ENCODE data around the gene ZBTB37. TPM values are rescaled to one million over a fixed set of nuclear protein-coding genes. Genes with fewer than 3 reads are reported as not detected.
A peak's percentile ranks its signal among the peaks of the same experiment; 100 is the strongest.

The ZBTB37 gene
- total and polyA plus RNA-seq, 10 donors = 1.1 to 29.8 (median 19.4) TPM

DNA sequence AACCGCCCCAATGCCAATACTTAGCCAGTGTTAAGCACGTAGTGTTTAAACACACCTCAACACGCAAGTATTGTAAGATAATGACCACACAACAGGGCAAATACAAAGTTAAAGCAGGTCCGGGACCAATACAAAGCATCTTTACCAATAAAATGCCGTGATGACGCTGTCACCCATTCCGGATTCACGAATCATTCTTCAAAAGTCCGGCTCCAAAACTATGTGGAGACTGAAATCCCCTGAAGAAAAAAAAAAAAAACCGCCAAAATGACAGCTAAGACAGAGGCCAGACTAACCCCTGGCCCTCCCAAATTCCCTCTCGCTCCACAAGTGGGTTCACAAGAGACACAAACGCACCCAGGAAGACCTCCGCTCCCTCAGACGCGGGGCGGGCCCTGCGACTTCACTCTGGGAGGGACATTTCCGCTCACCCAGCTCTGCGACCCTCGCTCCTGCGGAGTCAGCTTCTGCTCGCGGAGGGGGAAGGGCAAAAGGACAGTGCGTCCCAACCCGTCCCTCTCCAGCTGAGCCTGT lies 44.3 kb upstream of the ZBTB37 start:
- Histone ChIP-seq H3K36me3 (peaks cover 0 to 19% (median 0%) of the 10 kb centered on the region in 6 donors), H3K27me3 (replicated peaks in 1 of 7) (no peaks in the 10 kb centered on the region), H3K4me1 (peaks cover 11 to 75% (median 48%) of the 10 kb centered on the region in 6 donors), H3K27ac (peak overlapping the region; percentile 92 to 97 (median 94)), H3K4me3 (peak overlapping the region; percentile 67 to 99 (median 76)), H3K9me3 (no peaks in the 10 kb centered on the region)
- WGBS, 5 donors = 0 to 1% (median 1%) methylated on average over 25 of the region's 25 CpGs
- intact Hi-C loops (cut with DNase I; ENCODE audit: low total_unique reads) = loop anchor here (5.0 kb wide), 1 partner anchor 392 kb away; no protein-coding TSS in a partner anchor
- no peak for TF ChIP-seq POLR2AphosphoS5 (IDR thresholded peaks at IDR 0.05)
- no peak for TF ChIP-seq POLR2A (IDR thresholded peaks at IDR 0.05)
- TF ChIP-seq CTCF (IDR thresholded peaks at IDR 0.05 in 8 of 11, conservative IDR thresholded peaks at IDR 0.05 in 3 of 11) = no peak
- DNase-seq = no peak

DNA sequence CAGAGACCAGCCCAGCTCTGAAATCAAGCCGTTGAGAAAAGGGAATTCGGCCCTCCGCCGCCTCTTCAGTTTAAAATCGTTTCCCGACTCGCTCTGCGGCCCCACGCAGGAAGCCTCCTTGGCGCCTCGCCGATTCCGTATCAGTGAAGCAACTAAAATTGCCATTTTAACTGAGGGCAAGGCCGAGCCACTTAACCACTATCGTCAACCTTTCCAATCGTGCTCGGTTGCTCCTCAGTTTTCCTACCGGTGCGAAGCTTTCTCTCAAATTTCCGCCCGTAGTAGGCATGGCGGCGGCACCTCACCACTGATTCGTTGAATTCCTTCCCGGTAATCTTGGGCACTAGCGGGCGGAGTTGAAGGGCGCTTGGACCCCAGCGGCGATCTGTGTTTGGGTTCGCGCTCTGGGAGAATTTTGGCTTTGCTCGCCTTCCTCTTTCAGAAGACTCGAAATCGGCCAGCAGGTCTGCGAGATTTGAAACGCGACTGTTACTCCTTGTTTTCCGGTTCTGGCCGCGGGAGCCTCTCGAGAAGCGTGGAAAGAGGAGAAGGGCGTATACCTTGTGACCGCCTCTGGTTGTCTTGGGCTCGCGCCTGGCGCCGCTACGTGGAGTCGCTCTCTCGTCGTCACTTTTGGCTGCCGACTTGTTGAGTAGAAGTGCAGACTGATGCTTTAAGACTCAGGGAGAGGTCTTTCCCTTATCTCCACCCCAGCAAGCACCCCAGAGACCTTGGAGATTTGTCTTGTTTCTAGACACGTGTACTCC lies 43.7 kb upstream of the ZBTB37 start, which contains the start of the genes CENPL and DARS2:
TSS of gene CENPL (minus strand) at position 569 of the 767 bp plus-strand sequence. CDS start 13,584 bp downstream, outside the sequence.
TSS of gene DARS2 (plus strand) at position 359 of the 767 bp plus-strand sequence. CDS start 557 bp downstream, outside the sequence.
- Histone ChIP-seq H3K4me3 (peak within 1 kb of the TSS; percentile 67 to 99 (median 76)), H3K36me3 (peaks cover 0 to 19% (median 0%) of the 10 kb centered on the region in 6 donors), H3K27ac (peak within 1 kb of the TSS; percentile 92 to 97 (median 94)), H3K9me3 (no peaks in the 10 kb centered on the region), H3K27me3 (replicated peaks in 1 of 7) (no peaks in the 10 kb centered on the region), H3K4me1 (peaks cover 11 to 75% (median 48%) of the 10 kb centered on the region in 6 donors)
- TF ChIP-seq POLR2AphosphoS5 (IDR thresholded peaks at IDR 0.05) (peak; percentile 76 to 95 (median 88)), POLR2A (IDR thresholded peaks at IDR 0.05) (peak in 1 of 3 donors; percentile 25), CTCF (IDR thresholded peaks at IDR 0.05 in 8 of 11, conservative IDR thresholded peaks at IDR 0.05 in 3 of 11) (peak in 1 of 11 experiments; percentile 15)
- peak; percentile 96 for DNase-seq
- intact Hi-C loops (cut with DNase I; ENCODE audit: low total_unique reads) = loop anchor here (5.0 kb wide), 2 partner anchors 392 to 1082 kb away; no protein-coding TSS in a partner anchor
- 0 to 1% (median 0%) methylated on average over 55 of the region's 55 CpGs for WGBS, 5 donors

- DNase-seq = no peak
- H3K27ac ChIP-seq = no peak overlapping the region
- no peaks in the 10 kb centered on the region for H3K9me3 ChIP-seq
- no peaks in the 10 kb centered on the region for H3K27me3 ChIP-seq (replicated peaks in 1 of 7)
- peaks cover 0 to 41% (median 23%) of the 10 kb centered on the region in 6 donors for H3K36me3 ChIP-seq
- peaks cover 11 to 50% (median 41%) of the 10 kb centered on the region in 6 donors for H3K4me1 ChIP-seq
- intact Hi-C loops (cut with DNase I; ENCODE audit: low total_unique reads) = loop anchor here (5.0 kb wide), 1 partner anchor 1085 kb away; no protein-coding TSS in a partner anchor
- TF ChIP-seq POLR2AphosphoS5 (IDR thresholded peaks at IDR 0.05) (no peak), CTCF (IDR thresholded peaks at IDR 0.05 in 8 of 11, conservative IDR thresholded peaks at IDR 0.05 in 3 of 11) (no peak), POLR2A (IDR thresholded peaks at IDR 0.05) (no peak)
- 58 to 96% (median 75%) methylated on average over 2 of the region's 2 CpGs for WGBS, 5 donors
- no peak overlapping the region for H3K4me3 ChIP-seq
Measured at GRCh38 chr1:173827611-173828010, 40.6 kb upstream of the ZBTB37 start.

Data from spleen (tissue), 11 donors.